ENCODE results near the gene ABAT.

Gene ABAT

GRCh38 chr16:8768283-8768682, 93.9 kb downstream of the ABAT start:
- TF ChIP-seq, protein P1, sequence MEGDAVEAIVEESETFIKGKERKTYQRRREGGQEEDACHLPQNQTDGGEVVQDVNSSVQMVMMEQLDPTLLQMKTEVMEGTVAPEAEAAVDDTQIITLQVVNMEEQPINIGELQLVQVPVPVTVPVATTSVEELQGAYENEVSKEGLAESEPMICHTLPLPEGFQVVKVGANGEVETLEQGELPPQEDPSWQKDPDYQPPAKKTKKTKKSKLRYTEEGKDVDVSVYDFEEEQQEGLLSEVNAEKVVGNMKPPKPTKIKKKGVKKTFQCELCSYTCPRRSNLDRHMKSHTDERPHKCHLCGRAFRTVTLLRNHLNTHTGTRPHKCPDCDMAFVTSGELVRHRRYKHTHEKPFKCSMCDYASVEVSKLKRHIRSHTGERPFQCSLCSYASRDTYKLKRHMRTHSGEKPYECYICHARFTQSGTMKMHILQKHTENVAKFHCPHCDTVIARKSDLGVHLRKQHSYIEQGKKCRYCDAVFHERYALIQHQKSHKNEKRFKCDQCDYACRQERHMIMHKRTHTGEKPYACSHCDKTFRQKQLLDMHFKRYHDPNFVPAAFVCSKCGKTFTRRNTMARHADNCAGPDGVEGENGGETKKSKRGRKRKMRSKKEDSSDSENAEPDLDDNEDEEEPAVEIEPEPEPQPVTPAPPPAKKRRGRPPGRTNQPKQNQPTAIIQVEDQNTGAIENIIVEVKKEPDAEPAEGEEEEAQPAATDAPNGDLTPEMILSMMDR (IDR thresholded peaks at IDR 0.05; ENCODE audit: low read depth, low read length): no peak
- no peak overlapping the region for H3K4me3 ChIP-seq (ENCODE audit: low read depth, low read length)

DNA sequence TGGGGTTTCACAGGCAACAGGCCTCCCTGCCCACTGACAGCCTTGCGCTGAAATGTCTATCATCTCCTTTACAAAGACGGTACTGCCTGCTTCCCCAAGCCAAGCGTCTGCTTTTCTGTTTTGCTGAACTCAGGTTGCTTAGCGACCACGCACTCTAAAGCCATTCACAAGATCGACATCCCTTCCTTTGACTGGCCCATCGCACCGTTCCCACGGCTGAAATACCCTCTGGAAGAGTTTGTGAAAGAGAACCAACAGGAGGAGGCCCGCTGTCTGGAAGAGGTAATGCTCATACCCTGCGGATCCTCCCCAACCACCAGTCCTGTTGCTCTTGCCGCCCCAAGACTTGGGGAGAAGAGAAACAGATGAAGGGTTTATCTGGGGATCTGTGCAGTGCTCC, 94.3 kb downstream of the ABAT start:
- TF ChIP-seq, protein P1 (IDR thresholded peaks at IDR 0.05; ENCODE audit: low read depth, low read length): no peak
- no peak overlapping the region for H3K4me3 ChIP-seq (ENCODE audit: low read depth, low read length)

- TF ChIP-seq, protein P1 (IDR thresholded peaks at IDR 0.05; ENCODE audit: low read depth, low read length): no peak
- no peak overlapping the region for H3K4me3 ChIP-seq (ENCODE audit: low read depth, low read length)
These were observed 99.1 kb downstream of the ABAT start for GRCh38 chr16:8773537-8773936.

GRCh38 chr16:8774208-8774607, 99.8 kb downstream of the ABAT start:
- no peak overlapping the region for H3K4me3 ChIP-seq (ENCODE audit: low read depth, low read length)
- TF ChIP-seq, protein P1 (IDR thresholded peaks at IDR 0.05; ENCODE audit: low read depth, low read length): no peak

GRCh38 chr16:8775359-8775758, 100.9 kb downstream of the ABAT start:
- H3K4me3 ChIP-seq (ENCODE audit: low read depth, low read length): no peak overlapping the region
- TF ChIP-seq, protein P1 (IDR thresholded peaks at IDR 0.05; ENCODE audit: low read depth, low read length): no peak

DNA sequence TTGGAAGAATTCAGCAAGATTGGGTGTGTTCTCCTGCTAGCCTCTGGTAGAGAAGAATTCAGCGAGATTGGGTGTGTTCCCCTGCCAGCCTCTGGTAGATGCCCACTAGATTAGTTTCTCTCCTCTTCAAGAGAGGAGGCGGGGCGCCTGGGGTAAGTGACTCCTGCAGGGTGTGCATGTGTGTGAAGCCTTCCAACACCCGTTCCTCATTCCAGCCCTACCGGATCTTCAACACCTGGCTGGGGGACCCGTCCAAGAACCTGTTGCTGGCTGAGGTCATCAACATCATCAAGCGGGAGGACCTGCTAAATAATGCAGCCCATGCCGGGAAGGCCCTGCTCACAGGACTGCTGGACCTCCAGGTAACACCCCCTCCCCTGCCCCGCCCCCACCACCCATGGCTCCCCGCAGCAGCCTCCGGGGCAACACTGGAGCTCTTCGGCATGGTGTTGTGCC, 101.7 kb downstream of the ABAT start:
- TF ChIP-seq, protein P1 (IDR thresholded peaks at IDR 0.05; ENCODE audit: low read depth, low read length): no peak
- H3K4me3 ChIP-seq (ENCODE audit: low read depth, low read length): no peak overlapping the region

GRCh38 chr16:8777217-8777616, 102.8 kb downstream of the ABAT start:
- TF ChIP-seq, protein P1 (IDR thresholded peaks at IDR 0.05; ENCODE audit: low read depth, low read length): no peak
- no peak overlapping the region for H3K4me3 ChIP-seq (ENCODE audit: low read depth, low read length)
